Measurements from ENCODE around the gene OR52E6. TPM values are rescaled to one million over a fixed set of nuclear protein-coding genes. Genes with fewer than 3 reads are reported as not detected.

OR52E6 gene
- total RNA-seq, 1 experiment from 2014 or later, result not detected

- RAD21 ChIA-PET (ENCODE audit: low non-redundant PET in 1 of 2, low total read pairs in 2 of 2, uncharacterized antibody in 2 of 2, unreplicated experiment in 2 of 2), result no interaction called here
Measured at GRCh38 chr11:5831196-5831829, 10.4 kb downstream of the OR52E6 start.

GRCh38 chr11:5818245-5818886, 23.3 kb downstream of the OR52E6 start:
- Histone ChIP-seq H3K27ac (ENCODE audit: low read depth, low read length) (no peak overlapping the region), H4K20me1 (ENCODE audit: insufficient read depth) (no peaks in the 10 kb centered on the region), H3K4me3 (replicated peaks in 1 of 2; ENCODE audit: low read depth in 1 of 2, low read length in 2 of 2) (no peak overlapping the region), H3K9me3 (ENCODE audit: control insufficient read depth in 1 of 2, insufficient read depth in 1 of 2, low read depth in 1 of 2, low read length in 2 of 2) (no peaks in the 10 kb centered on the region), H2AFZ (ENCODE audit: low read depth, low read length, poor library complexity, severe bottlenecking) (no peak overlapping the region), H3K27me3 (ENCODE audit: insufficient read depth, low read length) (peaks cover 73% of the 10 kb centered on the region), H3K9me2 (ENCODE audit: insufficient read depth) (no peaks in the 10 kb centered on the region), H3K36me3 (ENCODE audit: control insufficient read depth in 1 of 2, insufficient read depth in 2 of 2, low read length in 2 of 2) (no peaks in the 10 kb centered on the region), H3K9ac (ENCODE audit: low read length) (no peak overlapping the region), H3K4me2 (ENCODE audit: low read length) (no peak overlapping the region), H3K79me2 (ENCODE audit: insufficient read depth, low read length) (no peaks in the 10 kb centered on the region), H3K4me1 (ENCODE audit: control insufficient read depth in 1 of 2, insufficient read depth in 2 of 2, low read length in 2 of 2) (no peaks in the 10 kb centered on the region)
- ChIA-PET RAD21 (ENCODE audit: low non-redundant PET in 1 of 2, low total read pairs in 2 of 2, uncharacterized antibody in 2 of 2, unreplicated experiment in 2 of 2) (no interaction called here), CTCF (no interaction called here), POLR2A (no interaction called here)
- BruUV-seq (replicated peaks), result no TSS peak
- no peak for DNase-seq (ENCODE audit: low read depth, low spot score)
- no peak for ATAC-seq
- intact Hi-C loops (cut with micrococcal nuclease), result loop anchor here (10.0 kb wide), 1 partner anchor 536 kb away; no protein-coding TSS in a partner anchor
- no peak for TF ChIP-seq CEBPB (IDR thresholded peaks at IDR 0.05; ENCODE audit: low read depth)
- TF ChIP-seq JUND (IDR thresholded peaks at IDR 0.05), result no peak
- TF ChIP-seq RAD21 (IDR thresholded peaks at IDR 0.05; ENCODE audit: low read depth), result no peak
- TF ChIP-seq MAX (IDR thresholded peaks at IDR 0.05), result no peak
- TF ChIP-seq CBX3 (IDR thresholded peaks at IDR 0.05; ENCODE audit: low read depth), result no peak
- no peak for TF ChIP-seq TCF7L2 (IDR thresholded peaks at IDR 0.05; ENCODE audit: borderline replicate concordance, extremely low read depth, insufficient read depth, insufficient read length)
- TF ChIP-seq ZBTB33 (IDR thresholded peaks at IDR 0.05; ENCODE audit: extremely low read depth, insufficient replicate concordance, low read length), result no peak
- no peak for TF ChIP-seq SRF (IDR thresholded peaks at IDR 0.05; ENCODE audit: low read depth)
- TF ChIP-seq FOSL1 (IDR thresholded peaks at IDR 0.05; ENCODE audit: low read depth), result no peak
- TF ChIP-seq ZNF274 (IDR thresholded peaks at IDR 0.05; ENCODE audit: low read depth, low read length), result no peak
- no peak for TF ChIP-seq SIN3A (IDR thresholded peaks at IDR 0.05; ENCODE audit: low read depth)
- TF ChIP-seq ELF1 (IDR thresholded peaks at IDR 0.05; ENCODE audit: borderline replicate concordance, low read depth), result no peak
- no peak for TF ChIP-seq POLR2A (IDR thresholded peaks at IDR 0.05; ENCODE audit: borderline replicate concordance, extremely low read depth, insufficient read depth, insufficient read length)

More at GRCh38 chr11:5831196-5831829, 10.4 kb downstream of the OR52E6 start:
- no peaks in the 10 kb centered on the region for H3K36me3 ChIP-seq (ENCODE audit: control insufficient read depth in 1 of 2, insufficient read depth in 2 of 2, low read length in 2 of 2)
- no peaks in the 10 kb centered on the region for H3K4me1 ChIP-seq (ENCODE audit: control insufficient read depth in 1 of 2, insufficient read depth in 2 of 2, low read length in 2 of 2)
- H3K27me3 ChIP-seq (ENCODE audit: insufficient read depth, low read length), result peaks cover 52% of the 10 kb centered on the region
- H3K9me2 ChIP-seq (ENCODE audit: insufficient read depth), result no peaks in the 10 kb centered on the region
- H3K79me2 ChIP-seq (ENCODE audit: insufficient read depth, low read length), result no peaks in the 10 kb centered on the region
- H3K4me3 ChIP-seq (replicated peaks in 1 of 2; ENCODE audit: low read depth in 1 of 2, low read length in 2 of 2), result no peak overlapping the region
- TF ChIP-seq ELF1 (IDR thresholded peaks at IDR 0.05; ENCODE audit: borderline replicate concordance, low read depth), result no peak
- no peak for TF ChIP-seq SIN3A (IDR thresholded peaks at IDR 0.05; ENCODE audit: low read depth)
- no peak for TF ChIP-seq FOSL1 (IDR thresholded peaks at IDR 0.05; ENCODE audit: low read depth)
- no peak for TF ChIP-seq RAD21 (IDR thresholded peaks at IDR 0.05; ENCODE audit: low read depth)
- TF ChIP-seq POLR2AphosphoS5 (IDR thresholded peaks at IDR 0.05; ENCODE audit: low read depth, low read length), result no peak
- ChIA-PET POLR2A (no interaction called here), CTCF (no interaction called here)
- H4K20me1 ChIP-seq (ENCODE audit: insufficient read depth), result no peaks in the 10 kb centered on the region; the same call in 1 of the 2 replicates
- intact Hi-C loops (cut with micrococcal nuclease), result no loop called here
- no peak overlapping the region for H3K9ac ChIP-seq (ENCODE audit: low read length)
- DNase-seq (ENCODE audit: low read depth, low spot score) (no peak), ATAC-seq (no peak)
- no peak overlapping the region for H3K4me2 ChIP-seq (ENCODE audit: low read length)
- H3K27ac ChIP-seq (ENCODE audit: low read depth, low read length), result no peak overlapping the region
- no TSS peak for BruUV-seq (replicated peaks)
- H2AFZ ChIP-seq (ENCODE audit: low read depth, low read length, poor library complexity, severe bottlenecking), result no peak overlapping the region
- no peaks in the 10 kb centered on the region for H3K9me3 ChIP-seq (ENCODE audit: control insufficient read depth in 1 of 2, insufficient read depth in 1 of 2, low read depth in 1 of 2, low read length in 2 of 2)

All from HCT116 (cell line).